K562 (cell line): ENCODE results near the gene CLCN5. TPM values are rescaled to one million over a fixed set of nuclear protein-coding genes. Genes with fewer than 3 reads are reported as not detected.

Experiments used
- HDAC6 ChIP-seq: IDR thresholded peaks from 2 replicates; pipeline ENCODE4 v1.6.1; 2012; ENCODE audit warnings: low read depth, mild to moderate bottlenecking, control low read depth, inconsistent platforms, low read length, moderate library complexity
- KLF16 ChIP-seq: IDR thresholded peaks from 2 replicates; pipeline ENCODE4 v1.6.1; 2016; ENCODE audit warnings: antibody characterized with exemption
- RAD21 ChIP-seq, 2 experiments: fragments of 250-450 bp in 1 of 2; fragments of 450-650 bp in 1 of 2; sonication (Bioruptor Pico) in 1 of 2; formaldehyde crosslinking in 1 of 2; IDR thresholded peaks in 1 of 2; conservative IDR thresholded peaks in 1 of 2; 2 replicates each; pipeline versions ENCODE4 v1.4.0 to v1.8.0; 2020 to 2022; ENCODE audit warnings: mild to moderate bottlenecking in 2 of 2, moderate library complexity in 1 of 2
- WHSC1 ChIP-seq: IDR thresholded peaks from one replicate; pipeline ENCODE4 v1.6.1; 2012; ENCODE audit warnings: low read length, control low read depth, inconsistent platforms
- polyA plus RNA-seq, 8 experiments: library from polyadenylated mRNA; depleted of rRNA in 4 of 8; stranded (reverse) in 5 of 8; unstranded in 3 of 8; fragments of >200 nt; fragmentation: Nextera tagmentation in 2 of 8; fragmentation: Illumina TruSeq in 1 of 8; extraction: Ambion mirVana in 2 of 8; extraction: Trizol in 1 of 8; gene quantifications; 2 replicates each; pipeline versions ENCODE4 v1.2.1 to v1.2.3, GENCODE V29; 2011 to 2014; ENCODE audit warnings: inconsistent platforms in 1 of 8, missing spikeins in 1 of 8
- total RNA-seq, 7 experiments: library from RNA; depleted of rRNA in 6 of 7; stranded (reverse); fragments of >200 nt in 6 of 7; fragmentation: Illumina TruSeq in 2 of 7; extraction: Trizol in 2 of 7; gene quantifications; 2 replicates each; pipeline versions ENCODE4 v1.2.1 to v1.2.3, GENCODE V29; 2011 to 2021; ENCODE audit warnings: low replicate concordance in 1 of 7
- TF ChIP-seq, protein P1 (sequence below): fragments of 450-650 bp; formaldehyde crosslinking; IDR thresholded peaks from 2 replicates; pipeline ENCODE4 v1.4.0; 2020; ENCODE audit warnings: mild to moderate bottlenecking, moderate library complexity
- TF ChIP-seq, protein P2 (sequence below): fragments of 450-650 bp; IDR thresholded peaks from 2 replicates; pipeline ENCODE4 v1.6.1; 2016; ENCODE audit warnings: antibody characterized with exemption
- TF ChIP-seq, protein P3 (sequence below): sonication (generic); formaldehyde crosslinking; IDR thresholded peaks from 2 replicates; pipeline ENCODE4 v1.8.1; 2022; ENCODE audit warnings: missing genetic modification reagents

CLCN5 gene
- total and polyA plus RNA-seq, 9 of the 15 experiments (the other 6 are each of a cell fraction or from before 2014, with no cell fraction given): 0.94 to 11.8 (median 7.1) TPM

- TF ChIP-seq RAD21 (CRISPR knock-in tag; conservative IDR thresholded peaks at IDR 0.05 in 1 of 2, IDR thresholded peaks at IDR 0.05 in 1 of 2) (peak; percentile 46 to 75; a peak in 3 of 4 replicates), HDAC6 (no peak), KLF16 (0 out of 2 replicates have a peak, but pooled peaks have one; percentile 17), WHSC1 (no peak)
- TF ChIP-seq, protein P1, sequence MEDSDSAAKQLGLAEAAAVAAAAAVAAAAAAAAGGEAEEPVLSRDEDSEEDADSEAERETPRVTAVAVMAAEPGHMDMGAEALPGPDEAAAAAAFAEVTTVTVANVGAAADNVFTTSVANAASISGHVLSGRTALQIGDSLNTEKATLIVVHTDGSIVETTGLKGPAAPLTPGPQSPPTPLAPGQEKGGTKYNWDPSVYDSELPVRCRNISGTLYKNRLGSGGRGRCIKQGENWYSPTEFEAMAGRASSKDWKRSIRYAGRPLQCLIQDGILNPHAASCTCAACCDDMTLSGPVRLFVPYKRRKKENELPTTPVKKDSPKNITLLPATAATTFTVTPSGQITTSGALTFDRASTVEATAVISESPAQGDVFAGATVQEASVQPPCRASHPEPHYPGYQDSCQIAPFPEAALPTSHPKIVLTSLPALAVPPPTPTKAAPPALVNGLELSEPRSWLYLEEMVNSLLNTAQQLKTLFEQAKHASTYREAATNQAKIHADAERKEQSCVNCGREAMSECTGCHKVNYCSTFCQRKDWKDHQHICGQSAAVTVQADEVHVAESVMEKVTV: 0 out of 2 replicates have a peak, but pooled peaks have one; percentile 23
- TF ChIP-seq, protein P2, sequence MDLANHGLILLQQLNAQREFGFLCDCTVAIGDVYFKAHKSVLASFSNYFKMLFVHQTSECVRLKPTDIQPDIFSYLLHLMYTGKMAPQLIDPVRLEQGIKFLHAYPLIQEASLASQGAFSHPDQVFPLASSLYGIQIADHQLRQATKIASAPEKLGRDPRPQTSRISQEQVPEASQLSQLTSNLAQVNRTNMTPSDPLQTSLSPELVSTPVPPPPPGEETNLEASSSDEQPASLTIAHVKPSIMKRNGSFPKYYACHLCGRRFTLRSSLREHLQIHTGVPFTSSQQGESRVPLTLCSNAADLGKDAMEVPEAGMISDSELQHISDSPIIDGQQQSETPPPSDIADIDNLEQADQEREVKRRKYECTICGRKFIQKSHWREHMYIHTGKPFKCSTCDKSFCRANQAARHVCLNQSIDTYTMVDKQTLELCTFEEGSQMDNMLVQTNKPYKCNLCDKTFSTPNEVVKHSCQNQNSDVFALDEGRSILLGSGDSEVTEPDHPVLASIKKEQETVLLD: no peak
- TF ChIP-seq, protein P3, sequence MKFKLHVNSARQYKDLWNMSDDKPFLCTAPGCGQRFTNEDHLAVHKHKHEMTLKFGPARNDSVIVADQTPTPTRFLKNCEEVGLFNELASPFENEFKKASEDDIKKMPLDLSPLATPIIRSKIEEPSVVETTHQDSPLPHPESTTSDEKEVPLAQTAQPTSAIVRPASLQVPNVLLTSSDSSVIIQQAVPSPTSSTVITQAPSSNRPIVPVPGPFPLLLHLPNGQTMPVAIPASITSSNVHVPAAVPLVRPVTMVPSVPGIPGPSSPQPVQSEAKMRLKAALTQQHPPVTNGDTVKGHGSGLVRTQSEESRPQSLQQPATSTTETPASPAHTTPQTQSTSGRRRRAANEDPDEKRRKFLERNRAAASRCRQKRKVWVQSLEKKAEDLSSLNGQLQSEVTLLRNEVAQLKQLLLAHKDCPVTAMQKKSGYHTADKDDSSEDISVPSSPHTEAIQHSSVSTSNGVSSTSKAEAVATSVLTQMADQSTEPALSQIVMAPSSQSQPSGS (CRISPR knock-in tag): no peak
Observed at GRCh38 chrX:49915361-49916222, 6.8 kb upstream of the CLCN5 start (continued).
